ENCODE measurements around the gene NMT2.

Gene NMT2

DNA sequence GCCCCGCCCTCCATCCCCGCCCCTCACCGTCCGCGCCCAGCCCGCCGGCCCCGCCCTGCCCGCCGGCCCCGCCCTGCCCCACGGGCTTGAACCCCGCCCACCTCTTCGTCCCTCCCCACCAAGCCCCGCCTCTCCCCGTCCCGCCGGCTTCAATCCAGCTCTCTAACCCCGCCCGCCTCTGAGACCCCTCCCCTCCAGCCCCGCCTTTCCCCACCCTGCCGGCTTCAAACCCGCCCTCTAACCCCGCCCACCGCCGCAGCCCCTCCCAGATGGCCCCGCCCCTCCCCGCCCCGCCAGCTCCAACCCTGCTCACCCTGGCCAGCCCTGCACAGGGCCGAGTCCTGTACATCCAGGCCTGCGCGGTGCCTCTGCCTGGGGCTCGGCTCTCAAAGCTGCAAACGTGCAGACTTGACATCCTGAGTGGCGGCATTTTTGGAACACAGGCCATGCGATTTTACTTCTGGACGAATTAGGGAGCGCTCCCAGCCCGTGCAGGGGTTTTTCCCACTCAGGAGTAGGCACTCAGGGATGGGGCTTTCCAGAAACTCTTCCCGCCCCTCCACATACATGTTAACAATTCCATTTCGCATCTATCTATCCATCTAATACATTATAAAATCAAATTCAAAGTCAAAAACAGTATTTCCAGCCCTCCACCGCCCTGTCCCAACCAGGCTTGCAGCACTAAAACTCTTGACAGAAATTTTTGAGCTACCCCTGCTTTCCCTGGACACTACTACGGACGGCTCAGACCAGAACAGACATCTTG lies 477 bp upstream of the NMT2 start:
- peak; percentile 98 for DNase-seq (ENCODE audit: low read depth)

DNA sequence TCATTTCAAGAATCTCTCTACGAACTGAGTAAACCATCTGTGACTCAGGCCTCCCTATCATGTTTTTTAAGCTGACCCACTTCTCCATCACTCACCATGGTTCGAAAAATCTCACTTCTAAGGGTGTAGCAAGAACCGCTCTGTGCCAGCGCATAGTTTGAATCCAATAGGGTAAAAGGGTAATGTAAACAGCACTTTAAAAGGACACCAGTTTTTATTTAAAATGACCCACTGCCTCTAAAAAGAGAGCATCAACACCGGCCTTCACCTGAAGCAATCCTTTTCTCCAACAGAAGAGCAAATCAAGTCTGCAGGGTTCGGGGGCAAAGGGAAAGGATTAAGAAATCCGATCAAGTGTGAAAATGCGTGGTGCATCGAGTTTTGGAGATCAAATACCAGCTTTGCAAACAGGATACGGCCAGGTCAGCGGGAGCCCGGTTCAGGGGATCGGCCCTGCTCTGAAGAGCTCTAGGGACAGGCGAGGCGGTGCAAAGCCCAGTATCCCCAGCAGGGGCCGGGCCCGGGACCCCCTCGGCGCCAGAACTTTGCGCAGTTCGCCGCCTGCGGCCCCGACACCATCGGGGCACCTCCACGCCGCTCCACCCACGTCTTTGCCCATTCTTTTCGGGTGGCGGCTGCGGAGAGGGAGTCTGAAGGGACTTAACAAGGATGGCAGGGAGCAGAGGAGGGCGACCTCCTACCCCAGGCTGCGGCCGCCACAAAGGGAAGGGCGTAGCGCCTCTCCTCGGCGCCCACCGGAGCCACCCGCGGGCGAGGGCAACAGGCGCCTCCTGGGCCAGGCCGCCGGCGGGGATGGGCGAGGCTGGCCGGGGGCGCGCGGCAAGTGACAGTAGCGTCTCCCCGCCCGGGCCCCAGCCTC lies 842 bp downstream of the NMT2 start:
- TF ChIP-seq, protein P1, sequence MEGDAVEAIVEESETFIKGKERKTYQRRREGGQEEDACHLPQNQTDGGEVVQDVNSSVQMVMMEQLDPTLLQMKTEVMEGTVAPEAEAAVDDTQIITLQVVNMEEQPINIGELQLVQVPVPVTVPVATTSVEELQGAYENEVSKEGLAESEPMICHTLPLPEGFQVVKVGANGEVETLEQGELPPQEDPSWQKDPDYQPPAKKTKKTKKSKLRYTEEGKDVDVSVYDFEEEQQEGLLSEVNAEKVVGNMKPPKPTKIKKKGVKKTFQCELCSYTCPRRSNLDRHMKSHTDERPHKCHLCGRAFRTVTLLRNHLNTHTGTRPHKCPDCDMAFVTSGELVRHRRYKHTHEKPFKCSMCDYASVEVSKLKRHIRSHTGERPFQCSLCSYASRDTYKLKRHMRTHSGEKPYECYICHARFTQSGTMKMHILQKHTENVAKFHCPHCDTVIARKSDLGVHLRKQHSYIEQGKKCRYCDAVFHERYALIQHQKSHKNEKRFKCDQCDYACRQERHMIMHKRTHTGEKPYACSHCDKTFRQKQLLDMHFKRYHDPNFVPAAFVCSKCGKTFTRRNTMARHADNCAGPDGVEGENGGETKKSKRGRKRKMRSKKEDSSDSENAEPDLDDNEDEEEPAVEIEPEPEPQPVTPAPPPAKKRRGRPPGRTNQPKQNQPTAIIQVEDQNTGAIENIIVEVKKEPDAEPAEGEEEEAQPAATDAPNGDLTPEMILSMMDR (IDR thresholded peaks at IDR 0.05; ENCODE audit: insufficient read depth, low read depth, low read length, missing control alignments): peak; percentile 47
- H3K4me3 ChIP-seq (ENCODE audit: low read depth, low read length): peak overlapping the region; percentile 80
- peak; percentile 70 for DNase-seq (ENCODE audit: low read depth)

More for the DNA sequence above, 477 bp upstream of the NMT2 start:
- peak overlapping the region; percentile 46 for H3K4me3 ChIP-seq (ENCODE audit: low read depth, low read length)
- TF ChIP-seq, protein P1 (IDR thresholded peaks at IDR 0.05; ENCODE audit: insufficient read depth, low read depth, low read length, missing control alignments): no peak

DNA sequence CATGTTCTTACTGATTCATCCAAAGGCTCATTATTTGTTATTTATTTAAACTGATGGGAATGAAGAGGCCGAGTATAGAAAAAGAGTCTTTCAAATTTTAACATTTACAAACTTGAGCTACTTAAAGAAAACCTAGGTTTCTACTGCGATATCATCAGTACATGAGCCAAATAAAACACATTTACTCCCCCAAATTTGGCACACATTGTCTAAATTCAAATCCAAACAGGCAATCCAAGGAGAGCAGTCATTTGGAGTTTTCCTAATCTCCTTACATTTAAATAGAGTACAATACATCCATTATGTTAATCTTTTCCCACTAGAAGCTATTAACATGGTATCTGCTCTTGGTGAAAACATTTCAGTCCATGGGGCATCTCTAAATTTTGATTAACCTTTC lies 2.2 kb downstream of the NMT2 start:
- no peak overlapping the region for H3K4me3 ChIP-seq (ENCODE audit: low read depth, low read length)
- no peak for DNase-seq (ENCODE audit: low read depth)
- TF ChIP-seq, protein P1 (IDR thresholded peaks at IDR 0.05; ENCODE audit: insufficient read depth, low read depth, low read length, missing control alignments): no peak

DNA sequence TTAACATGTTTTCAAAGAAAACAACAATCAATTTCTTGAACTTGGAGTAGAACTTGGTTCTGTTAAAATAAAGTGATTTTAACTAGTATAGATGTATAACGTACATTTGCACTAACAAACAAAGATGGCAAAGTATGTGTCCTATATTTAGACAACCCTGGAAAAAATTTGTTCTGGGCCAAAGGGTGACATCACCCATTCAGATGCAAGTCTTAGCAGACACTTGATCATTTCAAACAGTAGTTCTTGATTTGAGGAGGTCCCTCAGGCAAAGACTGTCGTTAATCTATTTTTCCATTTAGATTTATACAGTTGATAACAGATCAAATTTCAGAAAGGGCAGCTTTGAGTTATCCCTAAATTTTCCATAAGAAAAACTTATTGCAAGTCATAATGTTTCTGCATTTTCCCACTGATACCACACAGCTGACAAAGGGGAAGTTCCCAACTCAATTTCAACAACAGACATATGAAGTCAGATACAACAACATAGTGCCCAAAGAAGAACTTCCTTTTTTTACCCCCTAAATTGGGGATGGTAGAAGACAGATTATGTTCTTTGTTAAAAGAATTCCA lies 5.2 kb downstream of the NMT2 start:
- TF ChIP-seq, protein P1 (IDR thresholded peaks at IDR 0.05; ENCODE audit: insufficient read depth, low read depth, low read length, missing control alignments): no peak
- no peak overlapping the region for H3K4me3 ChIP-seq (ENCODE audit: low read depth, low read length)
- DNase-seq (ENCODE audit: low read depth): no peak

DNA sequence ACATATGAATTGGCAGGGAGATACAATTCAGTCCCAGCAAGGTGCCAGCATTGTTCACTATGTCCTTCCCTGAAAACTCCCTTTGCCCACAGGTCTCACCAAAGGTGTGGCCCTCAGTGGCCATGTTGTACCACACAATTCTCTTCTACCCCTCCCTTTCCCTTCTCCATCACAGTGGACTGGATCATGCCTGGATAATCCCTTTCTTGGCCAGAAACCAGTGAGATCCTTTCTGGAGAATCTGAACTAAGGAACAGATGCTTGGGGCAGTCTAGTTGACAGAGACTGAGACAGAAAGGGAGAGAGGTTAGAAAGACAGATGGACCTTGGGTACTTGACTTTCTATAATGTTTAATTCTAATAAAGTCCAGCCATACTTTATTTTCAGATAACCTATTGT lies 9.5 kb downstream of the NMT2 start:
- TF ChIP-seq, protein P1 (IDR thresholded peaks at IDR 0.05; ENCODE audit: insufficient read depth, low read depth, low read length, missing control alignments): no peak
- no peak for DNase-seq (ENCODE audit: low read depth)
- no peak overlapping the region for H3K4me3 ChIP-seq (ENCODE audit: low read depth, low read length)

DNA sequence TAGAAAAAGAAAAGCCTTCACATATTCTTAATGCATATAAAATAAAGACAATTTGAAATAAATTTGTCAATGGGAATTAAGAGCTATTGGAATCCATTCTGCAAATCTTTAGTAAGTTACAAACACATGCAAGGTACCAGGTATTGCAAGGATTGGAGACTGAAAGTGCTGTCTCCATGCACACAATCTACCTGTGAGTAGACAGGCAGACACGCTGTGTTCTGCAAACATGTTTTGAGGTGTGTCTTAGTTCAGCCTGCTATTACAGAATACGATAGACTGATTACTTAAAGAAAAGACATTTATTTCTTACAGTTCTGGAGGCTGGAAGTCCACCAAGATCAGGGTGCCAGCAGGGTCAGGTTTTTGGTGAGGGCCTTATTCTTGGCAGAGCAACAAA lies 10.0 kb downstream of the NMT2 start:
- no peak overlapping the region for H3K4me3 ChIP-seq (ENCODE audit: low read depth, low read length)
- TF ChIP-seq, protein P1 (IDR thresholded peaks at IDR 0.05; ENCODE audit: insufficient read depth, low read depth, low read length, missing control alignments): no peak
- no peak for DNase-seq (ENCODE audit: low read depth)
